ENCODE data around the gene ENTPD1.

ENTPD1 gene

GRCh38 chr10:95759233-95759826, 3.4 kb downstream of the ENTPD1 start:
- H3K9me3 ChIP-seq (ENCODE audit: insufficient read depth, low read length, severe bottlenecking), result no peaks in the 10 kb centered on the region
- peaks cover 11% of the 10 kb centered on the region for H3K27me3 ChIP-seq (ENCODE audit: insufficient read depth, low read length, poor library complexity)
- DNase-seq (no peak), ATAC-seq (ENCODE audit: insufficient read depth, low read depth) (no peak)
- H3K36me3 ChIP-seq (ENCODE audit: insufficient read depth, low read length), result no peaks in the 10 kb centered on the region
- H3K4me3 ChIP-seq (ENCODE audit: low read depth in 1 of 2, low read length in 2 of 2), result no peak overlapping the region
- no peaks in the 10 kb centered on the region for H3K79me2 ChIP-seq (ENCODE audit: insufficient read depth, low read length)
- no peaks in the 10 kb centered on the region for H4K20me1 ChIP-seq (ENCODE audit: insufficient read depth, low read length)
- TF ChIP-seq CTCF (IDR thresholded peaks at IDR 0.05; ENCODE audit: borderline replicate concordance, extremely low read depth, low read length, poor library complexity, severe bottlenecking) (no peak), EZH2 (IDR thresholded peaks at IDR 0.05; ENCODE audit: borderline replicate concordance, low read depth, low read length, severe bottlenecking) (no peak)
- no peak overlapping the region for H3K4me2 ChIP-seq (ENCODE audit: insufficient read depth, low read length)
- H3K27ac ChIP-seq (ENCODE audit: low read length), result no peak overlapping the region
- no peaks in the 10 kb centered on the region for H3K4me1 ChIP-seq (ENCODE audit: insufficient read depth, low read length)
- no peak overlapping the region for H3K9ac ChIP-seq (ENCODE audit: low read depth, low read length)
- no peak overlapping the region for H2AFZ ChIP-seq (ENCODE audit: low read depth, low read length)

GRCh38 chr10:95761939-95762492, 6.1 kb downstream of the ENTPD1 start:
- ATAC-seq (ENCODE audit: insufficient read depth, low read depth) (no peak), DNase-seq (no peak)
- Histone ChIP-seq H2AFZ (ENCODE audit: low read depth, low read length) (no peak overlapping the region), H3K9ac (ENCODE audit: low read depth, low read length) (no peak overlapping the region), H3K27me3 (ENCODE audit: insufficient read depth, low read length, poor library complexity) (peaks cover 4% of the 10 kb centered on the region), H3K4me3 (ENCODE audit: low read depth in 1 of 2, low read length in 2 of 2) (no peak overlapping the region), H3K36me3 (ENCODE audit: insufficient read depth, low read length) (no peaks in the 10 kb centered on the region), H4K20me1 (ENCODE audit: insufficient read depth, low read length) (no peaks in the 10 kb centered on the region), H3K4me1 (ENCODE audit: insufficient read depth, low read length) (no peaks in the 10 kb centered on the region), H3K27ac (ENCODE audit: low read length) (no peak overlapping the region), H3K9me3 (ENCODE audit: insufficient read depth, low read length, severe bottlenecking) (no peaks in the 10 kb centered on the region), H3K79me2 (ENCODE audit: insufficient read depth, low read length) (no peaks in the 10 kb centered on the region), H3K4me2 (ENCODE audit: insufficient read depth, low read length) (no peak overlapping the region)
- TF ChIP-seq EZH2 (IDR thresholded peaks at IDR 0.05; ENCODE audit: borderline replicate concordance, low read depth, low read length, severe bottlenecking) (no peak), CTCF (IDR thresholded peaks at IDR 0.05; ENCODE audit: borderline replicate concordance, extremely low read depth, low read length, poor library complexity, severe bottlenecking) (no peak)

GRCh38 chr10:95767884-95768556, 12.1 kb downstream of the ENTPD1 start:
- Histone ChIP-seq H2AFZ (ENCODE audit: low read depth, low read length) (no peak overlapping the region), H3K9me3 (ENCODE audit: insufficient read depth, low read length, severe bottlenecking) (no peaks in the 10 kb centered on the region), H3K4me1 (ENCODE audit: insufficient read depth, low read length) (no peaks in the 10 kb centered on the region), H3K36me3 (ENCODE audit: insufficient read depth, low read length) (no peaks in the 10 kb centered on the region), H3K27ac (ENCODE audit: low read length) (no peak overlapping the region), H3K9ac (ENCODE audit: low read depth, low read length) (no peak overlapping the region), H3K79me2 (ENCODE audit: insufficient read depth, low read length) (no peaks in the 10 kb centered on the region), H4K20me1 (ENCODE audit: insufficient read depth, low read length) (no peaks in the 10 kb centered on the region), H3K27me3 (ENCODE audit: insufficient read depth, low read length, poor library complexity) (peaks cover 3% of the 10 kb centered on the region), H3K4me3 (ENCODE audit: low read depth in 1 of 2, low read length in 2 of 2) (no peak overlapping the region), H3K4me2 (ENCODE audit: insufficient read depth, low read length) (no peak overlapping the region)
- DNase-seq (no peak), ATAC-seq (ENCODE audit: insufficient read depth, low read depth) (no peak)
- no peak for TF ChIP-seq EZH2 (IDR thresholded peaks at IDR 0.05; ENCODE audit: borderline replicate concordance, low read depth, low read length, severe bottlenecking)
- no peak for TF ChIP-seq CTCF (IDR thresholded peaks at IDR 0.05; ENCODE audit: borderline replicate concordance, extremely low read depth, low read length, poor library complexity, severe bottlenecking)
